GM19455 (cell line): ENCODE results near the gene COMMD6.

ENCODE experiments used
- ATAC-seq: cut with Tn5 transposase; IDR thresholded peaks from one replicate; pipeline ENCODE4 v1.9.1; 2021; ENCODE audit not compliant: unreplicated experiment

COMMD6 gene

GRCh38 chr13:75485286-75486062 is 52.2 kb downstream of the COMMD6 start:
- ATAC-seq = no peak

- no peak for ATAC-seq
These were observed 54.9 kb downstream of the COMMD6 start for GRCh38 chr13:75482820-75483079.

DNA sequence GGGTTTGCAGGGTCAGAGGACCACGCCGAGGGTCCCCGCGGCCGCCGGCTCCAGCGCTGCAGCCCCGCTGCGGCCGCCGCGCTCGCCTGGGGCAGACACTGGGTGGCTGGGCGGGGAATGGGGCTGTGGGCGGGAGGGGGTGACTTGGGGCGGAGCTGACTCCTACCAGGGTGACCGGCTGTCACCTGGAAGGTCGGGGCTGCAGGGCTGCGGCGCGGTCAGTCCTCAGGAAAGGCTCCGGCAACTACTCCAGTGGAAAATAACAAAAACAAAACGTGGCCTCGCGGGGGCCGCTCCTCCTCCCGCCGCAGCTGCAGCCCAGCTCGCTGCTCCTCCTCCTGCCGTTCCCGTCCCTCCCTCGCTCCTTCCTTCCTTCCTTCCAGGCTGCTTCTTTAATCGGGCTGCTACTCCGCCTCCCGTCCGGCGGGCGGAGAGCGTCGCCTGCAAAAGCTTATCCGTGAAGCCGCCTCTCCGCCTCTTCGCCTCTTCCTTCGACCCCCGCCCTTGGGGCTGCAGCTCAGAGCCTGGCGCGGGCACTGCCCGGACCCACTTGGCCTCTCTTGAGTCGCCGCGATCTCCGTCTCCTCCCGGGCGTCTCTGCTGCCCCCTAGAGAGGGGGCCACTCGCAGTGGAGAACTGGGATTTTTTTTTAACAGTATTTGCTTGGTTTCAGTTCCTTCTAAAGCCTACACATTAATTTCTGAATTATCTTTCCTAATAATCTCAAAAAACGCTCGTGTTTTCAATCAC is 55.4 kb downstream of the COMMD6 start, which contains the start of gene TBC1D4:
Gene TBC1D4 (minus strand): TSS at position 100 of the 750 bp plus-strand sequence. CDS start 402 bp downstream, outside the sequence.
- peak; percentile 82 for ATAC-seq

DNA sequence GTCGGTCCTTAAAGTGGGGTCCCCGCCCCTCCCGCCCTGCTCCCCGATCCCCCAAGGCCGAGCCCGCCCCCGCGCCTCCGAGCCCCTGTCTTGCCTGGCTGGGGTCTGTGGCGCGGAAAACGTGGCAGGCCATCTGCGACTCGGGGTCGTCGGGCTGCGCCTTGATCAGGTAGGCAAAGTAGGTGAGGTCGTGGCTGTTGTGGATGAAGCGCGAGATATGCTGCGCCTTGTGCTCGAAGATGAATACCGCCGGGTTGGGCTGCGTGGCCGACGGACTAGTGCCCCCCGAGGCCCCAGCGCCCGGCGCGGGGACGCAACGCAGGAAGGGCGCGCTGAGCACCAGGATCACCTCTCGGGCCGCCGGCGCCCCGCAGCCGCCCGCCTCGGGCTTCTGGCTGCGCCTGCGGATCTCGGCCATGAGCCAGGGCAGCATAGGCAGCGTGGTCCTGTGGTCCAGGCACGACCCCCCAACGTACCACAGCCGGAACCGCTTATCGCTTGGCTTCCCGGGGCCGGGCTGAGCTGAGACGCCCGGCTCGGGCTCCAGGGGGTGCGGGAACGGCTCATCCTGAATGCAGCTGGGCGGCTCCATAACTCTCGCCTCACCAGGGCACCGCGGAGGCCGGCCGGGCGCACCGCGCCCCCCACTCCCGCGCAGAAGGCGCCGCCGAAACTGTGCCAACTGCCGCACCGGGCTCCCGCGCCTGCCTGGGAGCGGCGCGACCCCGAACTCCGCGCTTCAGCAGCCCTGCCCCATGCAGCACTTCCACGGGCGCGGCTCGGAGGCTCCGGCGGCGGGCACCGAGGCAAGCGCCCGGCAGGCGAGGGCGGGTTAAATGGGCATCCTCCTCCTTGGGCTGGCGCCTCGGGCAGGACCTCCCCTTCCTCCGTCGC is 56.2 kb downstream of the COMMD6 start:
- peak; percentile 30 for ATAC-seq

DNA sequence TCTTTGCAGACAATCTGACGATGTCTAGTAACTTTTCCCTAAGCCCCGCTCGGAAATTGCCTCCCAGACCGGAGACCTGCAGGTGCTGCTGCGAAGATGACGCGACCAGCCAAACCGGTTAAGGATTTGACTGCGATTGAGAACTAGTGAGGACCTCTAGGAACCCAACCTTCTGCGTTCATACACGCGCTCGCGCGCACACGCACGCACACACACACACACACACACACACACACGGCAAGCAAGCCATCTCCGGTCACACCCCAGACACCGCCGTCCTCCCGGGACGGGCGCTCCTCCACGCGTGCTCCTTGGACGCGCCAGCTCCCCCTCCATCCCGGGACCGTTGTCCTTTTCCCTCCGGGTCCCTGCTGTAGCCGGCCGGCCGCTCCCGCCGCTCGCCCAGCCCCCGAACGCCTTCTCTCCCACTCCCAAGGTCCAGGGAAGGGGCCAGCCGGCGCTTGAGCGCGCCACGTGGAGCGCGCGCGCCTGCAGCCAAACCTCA is 56.9 kb downstream of the COMMD6 start:
- ATAC-seq = peak; percentile 15

GRCh38 chr13:75479102-75479740 is 58.4 kb downstream of the COMMD6 start:
- ATAC-seq = no peak

- ATAC-seq = no peak
These were observed 59.0 kb downstream of the COMMD6 start for GRCh38 chr13:75478659-75479058.
